ENCODE results near the gene JUP.

The JUP gene

GRCh38 chr17:41760878-41761277 lies 25.6 kb downstream of the JUP start:
- in situ Hi-C loops (cut with MboI; ENCODE audit: low sequenced_read_pairs): no loop called here

GRCh38 chr17:41758601-41759000 lies 27.9 kb downstream of the JUP start:
- in situ Hi-C loops (cut with MboI; ENCODE audit: low sequenced_read_pairs): no loop called here

GRCh38 chr17:41754066-41754465 lies 32.4 kb downstream of the JUP start:
- in situ Hi-C loops (cut with MboI; ENCODE audit: low sequenced_read_pairs): no loop called here

GRCh38 chr17:41751288-41751687 lies 35.2 kb downstream of the JUP start:
- in situ Hi-C loops (cut with MboI; ENCODE audit: low sequenced_read_pairs): no loop called here

- in situ Hi-C loops (cut with MboI; ENCODE audit: low sequenced_read_pairs): no loop called here
These were observed 35.6 kb downstream of the JUP start for GRCh38 chr17:41750862-41751261.

GRCh38 chr17:41748275-41748674 lies 38.2 kb downstream of the JUP start:
- in situ Hi-C loops (cut with MboI; ENCODE audit: low sequenced_read_pairs): no loop called here

- in situ Hi-C loops (cut with MboI; ENCODE audit: low sequenced_read_pairs): no loop called here
These were observed 44.8 kb downstream of the JUP start for GRCh38 chr17:41741709-41742108.

GRCh38 chr17:41740506-41740905 lies 46.0 kb downstream of the JUP start:
- in situ Hi-C loops (cut with MboI; ENCODE audit: low sequenced_read_pairs): no loop called here

GRCh38 chr17:41739661-41740352 lies 46.7 kb downstream of the JUP start:
- in situ Hi-C loops (cut with MboI; ENCODE audit: low sequenced_read_pairs): no loop called here

GRCh38 chr17:41738801-41739112 lies 47.8 kb downstream of the JUP start:
- in situ Hi-C loops (cut with MboI; ENCODE audit: low sequenced_read_pairs): no loop called here

- in situ Hi-C loops (cut with MboI; ENCODE audit: low sequenced_read_pairs): no loop called here
These were observed 48.3 kb downstream of the JUP start for GRCh38 chr17:41738077-41738800.

- in situ Hi-C loops (cut with MboI; ENCODE audit: low sequenced_read_pairs): no loop called here
These were observed 48.9 kb downstream of the JUP start for GRCh38 chr17:41737680-41738023.

- in situ Hi-C loops (cut with MboI; ENCODE audit: low sequenced_read_pairs): no loop called here
These were observed 49.4 kb downstream of the JUP start for GRCh38 chr17:41736983-41737679.

GRCh38 chr17:41735744-41736143 lies 50.8 kb downstream of the JUP start:
- in situ Hi-C loops (cut with MboI; ENCODE audit: low sequenced_read_pairs): no loop called here

GRCh38 chr17:41734949-41735313 lies 51.6 kb downstream of the JUP start:
- in situ Hi-C loops (cut with MboI; ENCODE audit: low sequenced_read_pairs): no loop called here

GRCh38 chr17:41734139-41734948 lies 52.2 kb downstream of the JUP start, which contains the start of gene HAP1:
Gene HAP1 (minus strand): TSS chr17:41734643. CDS start chr17:41734634, 9 bp downstream.
- in situ Hi-C loops (cut with MboI; ENCODE audit: low sequenced_read_pairs): no loop called here

- in situ Hi-C loops (cut with MboI; ENCODE audit: low sequenced_read_pairs): no loop called here
These were observed 53.0 kb downstream of the JUP start for GRCh38 chr17:41733348-41734138.

- in situ Hi-C loops (cut with MboI; ENCODE audit: low sequenced_read_pairs): no loop called here
These were observed 54.7 kb downstream of the JUP start for GRCh38 chr17:41731836-41732235.

GRCh38 chr17:41730479-41730878 lies 56.0 kb downstream of the JUP start:
- in situ Hi-C loops (cut with MboI; ENCODE audit: low sequenced_read_pairs): no loop called here

GRCh38 chr17:41728056-41728455 lies 58.5 kb downstream of the JUP start:
- in situ Hi-C loops (cut with MboI; ENCODE audit: low sequenced_read_pairs): no loop called here

- in situ Hi-C loops (cut with MboI; ENCODE audit: low sequenced_read_pairs): no loop called here
These were observed 61.4 kb downstream of the JUP start for GRCh38 chr17:41725134-41725533.
